ENCODE results near the gene MTNR1B.

Gene MTNR1B

DNA sequence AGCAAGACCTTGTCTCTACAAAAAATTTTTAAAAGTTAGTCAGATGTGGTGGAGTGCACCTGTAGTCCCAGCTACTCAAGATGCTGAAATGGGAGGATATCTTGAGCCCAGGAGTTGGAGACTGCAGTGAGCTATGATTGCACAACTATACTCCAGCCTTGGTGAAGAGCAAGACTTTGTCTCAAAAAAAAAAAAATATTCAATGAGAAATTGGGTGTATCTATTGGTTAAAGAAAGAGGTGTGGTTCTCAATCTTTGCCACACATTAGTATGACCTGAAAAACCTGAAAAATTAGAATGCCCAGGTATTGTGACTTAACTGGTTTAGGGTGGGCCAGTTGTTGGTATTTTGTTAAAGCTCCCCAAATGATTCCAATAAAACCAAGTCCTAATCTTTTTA lies 32.4 kb downstream of the MTNR1B start:
- in situ Hi-C loops (cut with MboI; ENCODE audit: low pct_unique_long_range_greater_than_20kb, low sequenced_read_pairs, unreplicated experiment) = no loop called here
- TF ChIP-seq, protein P1, sequence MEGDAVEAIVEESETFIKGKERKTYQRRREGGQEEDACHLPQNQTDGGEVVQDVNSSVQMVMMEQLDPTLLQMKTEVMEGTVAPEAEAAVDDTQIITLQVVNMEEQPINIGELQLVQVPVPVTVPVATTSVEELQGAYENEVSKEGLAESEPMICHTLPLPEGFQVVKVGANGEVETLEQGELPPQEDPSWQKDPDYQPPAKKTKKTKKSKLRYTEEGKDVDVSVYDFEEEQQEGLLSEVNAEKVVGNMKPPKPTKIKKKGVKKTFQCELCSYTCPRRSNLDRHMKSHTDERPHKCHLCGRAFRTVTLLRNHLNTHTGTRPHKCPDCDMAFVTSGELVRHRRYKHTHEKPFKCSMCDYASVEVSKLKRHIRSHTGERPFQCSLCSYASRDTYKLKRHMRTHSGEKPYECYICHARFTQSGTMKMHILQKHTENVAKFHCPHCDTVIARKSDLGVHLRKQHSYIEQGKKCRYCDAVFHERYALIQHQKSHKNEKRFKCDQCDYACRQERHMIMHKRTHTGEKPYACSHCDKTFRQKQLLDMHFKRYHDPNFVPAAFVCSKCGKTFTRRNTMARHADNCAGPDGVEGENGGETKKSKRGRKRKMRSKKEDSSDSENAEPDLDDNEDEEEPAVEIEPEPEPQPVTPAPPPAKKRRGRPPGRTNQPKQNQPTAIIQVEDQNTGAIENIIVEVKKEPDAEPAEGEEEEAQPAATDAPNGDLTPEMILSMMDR (IDR thresholded peaks at IDR 0.05; ENCODE audit: extremely low read depth, insufficient read depth, missing control alignments) = no peak
- DNase-seq (ENCODE audit: low spot score) = no peak

DNA sequence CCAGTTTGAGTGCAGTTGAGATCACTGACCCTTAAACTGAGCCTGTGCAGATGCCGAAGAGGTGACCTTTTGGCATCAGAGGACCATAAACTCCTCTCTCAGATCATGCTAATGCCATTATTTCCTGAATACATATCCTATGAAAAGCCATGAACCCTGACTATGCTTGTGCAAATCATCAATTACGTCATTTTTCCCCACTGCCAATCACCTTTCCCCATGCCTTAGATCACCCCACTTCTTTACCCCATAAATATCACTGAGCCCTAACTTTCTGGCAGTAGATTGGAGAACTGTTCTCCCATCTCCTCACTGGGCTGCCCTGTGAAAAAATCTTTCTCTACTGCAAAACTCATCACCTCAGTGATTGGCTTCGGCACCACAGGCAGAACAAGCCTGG lies 32.9 kb downstream of the MTNR1B start:
- in situ Hi-C loops (cut with MboI; ENCODE audit: low pct_unique_long_range_greater_than_20kb, low sequenced_read_pairs, unreplicated experiment) = no loop called here
- no peak for DNase-seq (ENCODE audit: low spot score)
- TF ChIP-seq, protein P1 (IDR thresholded peaks at IDR 0.05; ENCODE audit: extremely low read depth, insufficient read depth, missing control alignments) = no peak

DNA sequence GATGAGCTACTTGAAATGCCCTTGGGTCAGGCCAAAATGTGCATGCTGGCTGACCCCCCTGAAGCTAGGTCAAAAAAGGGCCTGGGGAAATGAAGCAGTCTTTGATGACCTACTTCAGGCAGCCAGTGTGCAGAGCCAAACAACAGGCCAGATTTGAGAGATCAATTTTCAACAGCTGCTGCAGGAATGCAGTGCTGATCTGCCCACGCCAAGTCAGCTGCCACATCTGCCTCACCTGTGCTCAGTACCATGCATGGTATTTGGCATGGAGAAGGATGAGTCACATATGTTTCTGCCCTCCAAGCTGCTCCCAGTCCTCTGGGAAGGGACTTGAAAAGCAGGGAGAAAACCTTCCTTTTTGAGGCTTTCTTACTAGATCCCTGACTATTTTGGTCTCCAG lies 35.8 kb downstream of the MTNR1B start:
- in situ Hi-C loops (cut with MboI; ENCODE audit: low pct_unique_long_range_greater_than_20kb, low sequenced_read_pairs, unreplicated experiment) = no loop called here
- TF ChIP-seq, protein P1 (IDR thresholded peaks at IDR 0.05; ENCODE audit: extremely low read depth, insufficient read depth, missing control alignments) = no peak
- no peak for DNase-seq (ENCODE audit: low spot score)

DNA sequence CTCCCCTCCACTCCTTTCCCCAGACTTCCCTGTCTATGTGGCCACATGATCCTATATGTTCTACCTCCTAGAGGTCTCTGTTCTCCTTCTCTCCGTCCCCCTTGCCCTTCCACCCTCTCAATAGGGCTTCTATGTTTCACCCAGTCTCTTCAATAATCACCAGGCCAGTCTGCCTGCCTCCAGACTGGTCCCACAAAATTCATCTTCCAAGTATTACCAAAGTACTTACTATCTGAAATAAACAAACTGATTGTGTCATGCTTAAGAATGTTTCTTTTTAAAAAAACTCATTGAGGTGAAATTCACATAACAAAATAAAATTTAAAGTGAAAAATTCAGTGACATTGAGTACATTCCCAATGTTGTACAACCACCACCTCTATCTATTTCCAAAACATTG lies 44.2 kb downstream of the MTNR1B start:
- no peak for DNase-seq (ENCODE audit: low spot score)
- in situ Hi-C loops (cut with MboI; ENCODE audit: low pct_unique_long_range_greater_than_20kb, low sequenced_read_pairs, unreplicated experiment) = no loop called here
- TF ChIP-seq, protein P1 (IDR thresholded peaks at IDR 0.05; ENCODE audit: extremely low read depth, insufficient read depth, missing control alignments) = no peak

DNA sequence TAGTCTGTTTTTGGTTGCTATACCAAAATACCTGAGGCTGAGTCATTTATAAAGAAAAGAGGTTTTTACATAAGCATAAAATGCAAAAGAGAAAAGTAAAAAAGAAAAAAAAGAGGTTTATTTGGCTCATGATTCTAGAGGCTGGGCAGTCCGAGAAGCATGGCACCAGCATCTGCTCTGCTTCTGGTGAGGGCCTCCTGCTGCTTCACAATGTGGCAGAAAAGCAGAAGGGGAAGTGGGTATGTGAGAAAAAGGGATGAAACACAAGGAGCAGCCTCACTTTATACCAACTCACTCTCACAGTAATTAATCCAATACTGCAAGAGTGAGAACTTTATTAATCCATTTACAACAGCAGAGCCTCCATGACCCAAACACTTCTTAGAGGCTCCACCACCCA lies 47.1 kb downstream of the MTNR1B start:
- DNase-seq (ENCODE audit: low spot score) = no peak
- in situ Hi-C loops (cut with MboI; ENCODE audit: low pct_unique_long_range_greater_than_20kb, low sequenced_read_pairs, unreplicated experiment) = no loop called here
- TF ChIP-seq, protein P1 (IDR thresholded peaks at IDR 0.05; ENCODE audit: extremely low read depth, insufficient read depth, missing control alignments) = no peak

DNA sequence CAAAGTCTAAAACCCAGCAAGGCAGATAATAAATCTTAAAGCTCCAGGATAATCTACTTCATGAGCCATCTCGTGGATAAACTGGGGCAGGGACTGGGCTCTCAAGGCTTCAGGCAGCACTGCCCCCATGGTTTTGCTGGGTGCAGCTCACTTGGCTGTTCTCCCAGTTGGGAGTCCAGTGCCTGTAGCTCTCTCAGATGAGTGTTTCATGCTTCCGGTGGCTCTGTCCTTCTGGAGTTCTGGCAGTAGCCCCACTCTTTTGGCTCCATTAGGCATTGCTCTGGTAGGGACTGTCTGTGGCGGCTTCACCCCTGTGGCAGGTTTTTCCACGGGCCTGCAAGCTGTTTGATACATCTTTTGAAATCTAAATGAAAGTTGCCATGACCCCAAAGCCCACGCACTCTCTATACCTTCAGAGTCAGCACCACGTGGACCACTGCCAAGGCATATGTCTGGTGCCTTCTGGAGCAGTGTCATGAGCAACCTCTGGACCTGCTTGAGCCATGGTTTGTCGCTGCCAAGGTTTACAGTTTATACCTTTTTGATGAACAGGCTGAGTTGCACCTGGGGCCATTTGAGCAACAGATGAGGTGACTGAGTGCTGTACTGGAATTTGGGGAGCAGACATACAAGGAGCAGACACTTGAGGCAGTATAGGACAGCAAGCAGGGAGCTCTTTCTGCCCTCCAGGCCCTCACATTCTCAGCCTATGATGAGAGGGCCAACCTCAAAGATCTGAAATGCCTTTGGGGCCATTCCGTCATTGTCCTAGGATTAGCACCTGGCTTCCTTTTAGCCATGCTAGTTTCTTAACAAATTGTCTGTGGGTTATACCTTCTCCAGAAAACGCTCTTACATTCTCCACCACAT lies 48.6 kb downstream of the MTNR1B start:
- DNase-seq (ENCODE audit: low spot score) = no peak
- in situ Hi-C loops (cut with MboI; ENCODE audit: low pct_unique_long_range_greater_than_20kb, low sequenced_read_pairs, unreplicated experiment) = no loop called here

More for the DNA sequence above, 48.6 kb downstream of the MTNR1B start:
- TF ChIP-seq, protein P1 (IDR thresholded peaks at IDR 0.05; ENCODE audit: extremely low read depth, insufficient read depth, missing control alignments) = no peak

Data from GM13977 (cell line).